Measurements from ENCODE around the gene TMEM191B.
"Not testable (repeated sequence)": the region's sequence is repeated elsewhere in the genome, so short reads cannot be mapped to it uniquely, and the experiment has no call there.

The TMEM191B gene

DNA sequence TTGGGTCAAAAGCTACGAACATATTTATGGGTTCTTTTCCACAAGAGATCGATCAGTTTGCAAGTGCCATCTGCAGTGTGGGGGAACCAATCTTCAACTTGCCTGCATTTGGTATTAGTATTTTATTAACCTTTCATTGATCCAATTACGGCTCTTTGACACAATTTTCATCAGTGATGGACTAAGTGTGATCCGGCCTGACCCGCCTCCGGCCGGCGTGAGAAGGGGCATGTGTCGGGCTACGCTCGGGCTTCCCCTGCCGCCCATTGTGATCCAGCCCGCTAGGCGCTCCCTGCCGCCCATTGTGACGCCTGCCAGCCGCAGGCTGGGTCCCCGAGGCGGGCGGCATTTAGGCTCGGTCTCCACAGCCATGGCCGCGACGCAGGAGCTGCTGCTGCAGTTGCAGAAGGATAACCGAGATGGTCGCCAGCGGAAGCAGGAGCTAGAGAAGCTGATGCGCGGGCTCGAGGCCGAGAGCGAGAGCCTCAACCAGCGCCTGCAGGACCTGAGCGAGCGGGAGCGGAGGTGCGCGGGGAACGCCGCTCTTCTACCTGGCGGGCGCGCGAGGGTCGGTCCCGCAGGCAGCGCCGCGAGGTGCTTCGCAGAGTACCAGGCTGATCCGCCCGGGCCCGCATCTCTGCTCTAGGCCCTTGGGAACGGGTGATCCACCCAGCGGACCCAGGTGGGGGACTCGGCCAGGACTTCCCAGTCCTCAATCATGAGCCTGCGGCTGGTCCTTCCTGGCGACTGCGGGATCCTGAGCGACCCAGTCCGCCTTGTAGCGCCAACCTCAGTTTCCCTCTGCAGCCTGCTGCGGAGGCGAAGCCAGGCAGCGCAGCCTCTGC is at the start of gene TMEM191B:
TMEM191B (plus strand) TSS at position 51 of the 845 bp plus-strand sequence; CDS start at position 230, 179 bp downstream.
- ATAC-seq = peak; percentile 3 to 6

DNA sequence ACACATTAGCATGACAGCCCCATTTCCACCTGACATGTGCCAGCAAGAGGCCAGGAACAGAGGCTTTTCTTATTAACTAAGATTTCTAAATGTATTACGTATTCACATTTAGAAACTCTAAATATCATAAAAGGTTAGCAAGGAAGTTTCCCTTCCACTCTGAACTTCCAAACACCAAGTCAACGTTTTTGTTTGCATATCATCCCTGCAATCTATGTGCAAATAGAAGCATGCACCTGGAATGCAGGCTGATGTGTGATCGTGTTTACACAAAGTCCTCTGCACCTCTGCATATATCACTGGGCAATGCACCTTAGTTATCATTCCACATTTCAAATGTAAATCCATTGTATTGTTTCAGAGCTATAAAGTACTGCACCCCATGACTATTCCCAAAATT is 31.4 kb upstream of the TMEM191B start:
- not testable (repeated sequence) for ATAC-seq

DNA sequence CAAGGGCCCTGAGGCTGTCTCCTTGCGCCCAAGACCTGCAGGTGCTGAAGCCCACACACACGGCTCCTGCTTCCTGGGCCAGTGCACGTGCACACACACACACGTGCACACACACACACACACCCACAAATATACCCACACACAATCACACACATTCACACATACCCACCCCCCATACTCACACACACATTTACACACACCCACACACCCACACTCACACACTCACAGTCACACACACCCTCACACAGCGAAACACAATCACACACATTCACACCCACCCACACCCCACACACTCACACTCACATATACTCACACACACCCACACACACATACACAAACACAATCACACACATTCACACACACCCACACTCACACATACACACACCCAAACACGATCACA is 16.3 kb upstream of the TMEM191B start:
- ATAC-seq = not testable (repeated sequence)

DNA sequence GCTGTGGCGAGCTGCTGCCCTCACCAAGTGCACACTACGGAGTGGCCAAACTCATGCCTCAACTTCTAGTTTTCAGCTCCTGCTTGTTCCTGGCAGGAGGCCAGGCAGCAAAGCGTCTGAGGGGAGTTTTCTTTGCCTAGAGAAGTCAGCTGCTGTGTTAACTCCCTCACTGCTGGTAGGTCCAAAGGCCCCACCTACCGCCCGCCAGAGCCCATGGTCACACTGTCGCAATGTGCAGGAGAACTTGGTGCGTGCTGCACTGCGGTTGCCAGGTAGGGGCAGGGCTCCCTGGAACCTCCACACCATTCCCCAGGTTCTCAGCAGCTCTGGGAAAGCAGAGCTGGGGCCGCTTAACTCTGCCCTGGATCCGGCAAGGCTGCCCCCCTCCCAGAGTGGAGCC is 15.2 kb upstream of the TMEM191B start:
- ATAC-seq = not testable (repeated sequence)

DNA sequence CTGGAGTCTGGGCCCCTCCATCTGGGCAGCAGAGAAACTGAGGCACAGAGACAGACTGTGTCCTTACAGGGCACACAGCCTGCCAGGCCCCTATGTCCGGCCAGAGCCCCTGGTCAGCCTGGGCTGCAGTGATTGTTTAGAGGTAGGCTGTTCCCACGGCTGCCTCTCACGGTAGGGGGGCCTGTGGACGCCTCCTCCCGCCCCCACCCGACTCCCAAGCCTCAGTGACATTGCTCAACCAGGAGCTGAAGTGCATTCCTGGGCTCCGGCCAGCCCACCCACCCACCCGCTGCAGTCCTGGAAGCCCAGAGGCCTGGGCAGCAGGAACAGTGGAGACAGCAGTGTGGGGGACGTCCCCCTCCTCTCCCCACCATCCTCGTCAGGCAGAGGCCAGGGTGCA is 14.1 kb upstream of the TMEM191B start:
- not testable (repeated sequence) for ATAC-seq

DNA sequence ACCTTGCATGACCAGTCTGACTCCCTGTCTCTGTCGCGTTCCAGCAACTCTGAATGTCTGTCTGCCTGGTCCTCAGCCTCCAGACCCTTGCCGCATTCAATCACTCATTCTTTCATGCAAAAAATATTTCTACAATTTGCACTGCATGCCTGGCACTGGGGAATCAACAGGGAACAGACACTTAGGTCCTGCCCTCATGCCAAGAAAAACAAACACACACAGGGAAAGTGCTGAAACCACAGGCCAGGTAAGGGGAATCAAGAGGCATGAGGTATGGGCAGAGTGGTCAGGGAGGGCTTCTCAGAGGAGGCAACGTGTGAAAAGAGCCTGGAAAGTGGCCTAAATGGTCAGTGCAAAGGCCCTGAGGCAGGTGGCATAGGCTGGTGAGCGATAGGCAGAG is 9.5 kb upstream of the TMEM191B start, which contains the start of gene GGTLC3:
GGTLC3 (minus strand) TSS at position 101 of the 400 bp plus-strand sequence. CDS start 264 bp downstream, outside the sequence.
- ATAC-seq = not testable (repeated sequence)

DNA sequence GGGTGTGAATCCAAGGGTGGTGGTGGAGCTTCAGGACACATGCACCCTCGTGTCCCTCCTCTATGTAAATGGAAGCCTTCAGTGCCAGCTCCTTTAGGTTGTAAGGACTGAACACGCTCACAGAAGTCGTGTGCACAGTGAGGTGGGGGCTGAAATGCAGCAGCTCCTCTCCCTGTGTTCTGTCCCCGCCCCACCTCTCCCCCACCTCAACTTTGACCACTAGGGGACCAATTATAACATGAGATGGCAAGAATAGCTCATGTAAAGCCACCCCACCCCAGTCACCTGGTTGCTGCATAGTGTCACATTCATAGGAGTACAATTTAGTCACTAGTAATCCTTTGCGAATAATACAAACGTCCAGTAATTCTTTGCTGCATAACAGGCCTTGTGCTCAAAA is 4.8 kb upstream of the TMEM191B start:
- ATAC-seq = not testable (repeated sequence)

DNA sequence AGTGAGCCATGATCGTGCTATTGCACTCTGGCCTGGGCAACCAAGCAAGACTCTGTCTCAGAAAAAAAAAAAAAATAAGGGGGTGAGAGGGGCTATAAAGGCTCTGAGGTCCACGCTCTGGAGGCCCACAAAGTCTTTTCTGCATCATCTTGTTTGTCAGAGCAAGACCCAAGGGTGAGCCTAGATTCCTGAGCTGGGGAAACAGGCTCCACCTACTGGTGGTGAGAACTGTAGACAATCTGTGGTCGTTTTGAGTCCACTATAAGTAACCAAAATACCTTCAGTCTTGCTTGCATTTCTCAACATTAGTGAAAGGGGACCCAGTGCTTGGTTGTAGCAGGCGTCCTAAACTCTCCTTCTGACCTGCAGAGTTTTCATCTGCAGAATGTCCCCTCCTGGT is 4.3 kb upstream of the TMEM191B start:
- not testable (repeated sequence) for ATAC-seq

DNA sequence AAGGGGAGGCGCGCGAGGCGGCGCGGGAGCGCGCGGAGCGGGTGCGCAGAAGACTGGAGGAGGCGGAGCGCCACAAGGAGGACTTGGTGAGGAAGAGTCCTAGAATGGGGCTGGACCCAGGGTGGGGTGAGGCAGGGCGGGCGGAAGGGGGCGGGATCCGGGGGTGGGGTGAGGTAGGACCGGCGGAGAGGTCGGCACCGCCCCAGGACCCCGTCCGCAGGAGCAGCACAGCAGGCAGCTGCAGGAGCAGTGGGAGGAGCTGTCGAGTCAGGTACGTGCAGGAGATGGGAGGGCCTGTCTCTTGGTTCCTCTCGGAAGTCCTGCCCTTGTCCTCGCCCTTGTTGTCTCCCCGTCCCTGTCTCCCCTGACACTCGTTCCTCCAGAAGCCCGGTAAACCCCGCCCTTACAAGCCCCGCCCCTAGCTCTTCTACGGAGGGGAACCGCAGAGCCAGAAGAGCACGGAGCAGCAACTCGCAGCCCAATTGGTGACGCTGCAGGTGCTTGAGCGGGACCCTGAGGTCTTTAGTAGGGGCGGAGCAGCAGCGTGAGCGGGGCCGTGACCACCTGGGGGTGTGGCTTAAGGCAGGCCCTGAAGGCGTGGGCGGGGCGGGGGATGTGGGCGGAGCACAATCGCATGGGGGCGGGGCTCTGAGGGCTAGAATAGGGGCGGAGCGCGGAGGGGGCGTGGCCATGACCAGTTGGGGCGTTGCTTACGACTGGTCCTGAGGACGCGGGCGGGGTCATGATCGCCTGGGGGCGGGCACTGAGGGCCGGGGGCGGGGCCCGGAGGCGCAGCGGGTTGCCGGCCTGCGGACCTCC is 1.2 kb downstream of the TMEM191B start:
- peak; percentile 80 to 81 for ATAC-seq

DNA sequence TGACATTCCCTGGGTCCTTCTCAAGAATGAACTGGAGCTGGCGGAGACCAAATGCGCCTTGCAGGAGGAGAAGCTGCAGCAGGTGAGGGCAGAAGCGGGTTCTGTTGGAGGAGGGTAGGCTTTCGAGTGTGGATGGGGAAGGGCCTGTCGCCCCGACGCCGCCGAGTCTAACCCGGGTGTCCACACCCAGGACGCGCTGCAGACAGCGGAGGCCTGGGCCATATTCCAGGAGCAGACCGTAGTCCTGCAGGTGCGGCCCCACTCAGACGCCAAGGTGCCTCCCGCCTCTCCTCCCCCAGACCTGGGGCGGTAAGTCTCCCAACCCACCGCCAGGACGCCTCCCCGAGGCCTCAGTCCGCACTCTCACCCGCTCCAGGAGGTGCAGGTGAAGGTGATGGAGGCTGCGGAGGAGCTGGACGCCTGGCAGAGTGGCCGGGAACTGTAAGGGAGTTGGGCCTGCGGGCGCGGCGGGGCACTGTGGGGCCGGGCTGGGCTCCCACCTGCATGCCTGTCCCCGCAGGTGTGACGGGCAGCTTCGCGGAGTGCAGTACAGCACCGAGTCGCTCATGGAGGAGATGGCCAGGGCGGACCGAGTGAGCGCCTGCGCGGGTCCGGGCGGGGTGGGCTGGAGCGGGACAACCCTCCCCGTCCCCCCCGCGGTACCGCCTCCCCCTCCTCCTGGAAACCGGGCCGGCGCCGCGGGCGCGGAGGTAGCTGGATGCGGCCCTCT is 2.0 kb downstream of the TMEM191B start:
- ATAC-seq = peak; percentile 3

DNA sequence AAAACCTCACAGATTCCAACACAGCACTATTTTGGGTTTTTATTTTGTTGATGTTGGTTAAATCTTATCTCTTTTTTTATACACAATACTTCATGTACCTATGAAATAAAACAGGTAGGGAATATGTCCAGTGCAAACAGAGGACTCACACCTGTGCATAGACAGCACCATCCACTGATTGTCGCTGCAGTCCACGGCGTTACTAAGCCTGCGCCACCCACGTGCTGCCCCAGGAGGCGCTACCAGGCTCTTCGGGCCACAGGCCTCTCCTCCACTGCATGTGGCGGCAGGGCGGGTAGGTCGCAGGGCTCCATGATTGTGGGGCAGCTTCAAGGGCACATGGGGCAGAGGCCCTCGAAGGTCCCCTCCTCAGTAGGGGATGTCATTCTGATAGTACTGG is 6.0 kb downstream of the TMEM191B start:
- not testable (repeated sequence) for ATAC-seq

DNA sequence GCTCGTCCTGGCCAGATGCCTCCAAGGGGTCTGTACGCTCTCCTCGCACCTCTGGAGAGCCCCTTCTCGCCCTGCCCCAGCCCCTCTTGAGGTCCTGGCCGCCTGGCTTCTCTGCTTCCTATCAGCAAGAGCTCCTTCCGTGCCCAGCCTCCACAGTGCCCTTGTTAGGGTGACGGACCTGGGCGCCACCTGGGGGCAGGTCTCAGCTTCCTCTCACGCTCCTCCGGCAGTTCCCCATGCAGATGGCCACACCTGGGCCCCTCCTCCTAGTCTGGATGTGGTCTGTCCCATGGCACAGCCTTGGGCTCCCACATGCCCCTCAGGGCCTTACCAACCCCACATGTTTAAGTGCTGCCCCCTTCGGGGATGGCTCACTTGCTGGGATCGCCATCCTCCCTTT is 6.7 kb downstream of the TMEM191B start:
- not testable (repeated sequence) for ATAC-seq

DNA sequence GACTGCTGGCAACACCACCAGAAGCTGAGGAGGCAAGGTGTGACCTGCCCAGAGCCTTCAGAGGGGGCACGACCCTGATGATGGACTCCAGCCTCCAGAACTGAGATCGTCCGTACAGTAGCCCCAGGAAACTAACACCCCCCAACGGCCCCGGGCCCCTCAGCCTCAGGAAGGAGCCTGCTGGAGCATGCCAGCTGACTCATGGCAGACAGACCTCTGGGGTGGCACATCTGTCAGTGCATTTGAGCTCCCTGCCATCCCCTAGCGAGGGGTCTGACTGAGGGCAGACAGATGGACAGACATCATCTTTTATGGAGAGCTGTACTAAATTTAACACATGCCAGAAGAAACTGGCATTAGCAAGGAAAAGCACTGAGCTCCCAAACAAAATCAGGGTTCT is 12.4 kb downstream of the TMEM191B start:
- not testable (repeated sequence) for ATAC-seq

DNA sequence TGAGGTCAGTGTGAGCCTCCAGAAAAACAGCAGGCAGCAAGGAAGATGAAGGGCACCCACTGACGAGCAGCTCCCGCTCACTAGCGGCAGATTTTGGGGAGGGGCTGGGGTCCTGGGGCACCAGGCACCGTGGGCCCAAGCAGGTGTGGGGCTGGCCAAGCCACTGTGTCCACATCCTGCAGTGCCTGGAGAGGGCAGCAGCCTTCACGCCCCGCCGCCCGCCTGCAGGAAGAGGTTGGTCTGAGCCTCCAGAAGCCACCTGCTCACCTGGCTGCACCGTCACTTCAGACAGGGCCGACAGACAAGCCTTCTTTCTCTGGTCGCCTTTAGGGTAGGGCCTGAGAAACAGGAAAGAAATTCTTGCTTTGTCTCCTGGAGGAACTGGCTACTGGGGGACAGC is 15.8 kb downstream of the TMEM191B start:
- not testable (repeated sequence) for ATAC-seq

DNA sequence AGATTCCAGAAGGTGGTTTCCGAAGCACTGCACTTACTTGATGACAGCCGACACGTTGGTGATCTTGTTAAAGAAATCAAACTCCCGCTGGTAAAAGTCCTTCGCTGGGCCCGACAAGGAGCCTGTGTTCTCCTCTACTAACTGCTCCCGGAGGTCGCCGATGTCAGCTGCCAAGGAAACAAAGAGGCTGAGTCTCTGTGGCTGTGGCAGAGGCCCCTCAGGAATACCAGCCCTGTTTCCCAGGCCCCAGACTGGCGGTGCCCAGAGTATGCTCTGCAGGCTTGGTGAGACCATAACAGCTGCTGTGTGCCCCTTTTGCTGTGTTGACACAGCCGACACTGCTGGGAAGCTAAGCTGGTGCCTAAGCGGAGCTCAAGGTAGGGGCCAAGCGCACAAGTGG is 17.0 kb downstream of the TMEM191B start:
- ATAC-seq = not testable (repeated sequence)

DNA sequence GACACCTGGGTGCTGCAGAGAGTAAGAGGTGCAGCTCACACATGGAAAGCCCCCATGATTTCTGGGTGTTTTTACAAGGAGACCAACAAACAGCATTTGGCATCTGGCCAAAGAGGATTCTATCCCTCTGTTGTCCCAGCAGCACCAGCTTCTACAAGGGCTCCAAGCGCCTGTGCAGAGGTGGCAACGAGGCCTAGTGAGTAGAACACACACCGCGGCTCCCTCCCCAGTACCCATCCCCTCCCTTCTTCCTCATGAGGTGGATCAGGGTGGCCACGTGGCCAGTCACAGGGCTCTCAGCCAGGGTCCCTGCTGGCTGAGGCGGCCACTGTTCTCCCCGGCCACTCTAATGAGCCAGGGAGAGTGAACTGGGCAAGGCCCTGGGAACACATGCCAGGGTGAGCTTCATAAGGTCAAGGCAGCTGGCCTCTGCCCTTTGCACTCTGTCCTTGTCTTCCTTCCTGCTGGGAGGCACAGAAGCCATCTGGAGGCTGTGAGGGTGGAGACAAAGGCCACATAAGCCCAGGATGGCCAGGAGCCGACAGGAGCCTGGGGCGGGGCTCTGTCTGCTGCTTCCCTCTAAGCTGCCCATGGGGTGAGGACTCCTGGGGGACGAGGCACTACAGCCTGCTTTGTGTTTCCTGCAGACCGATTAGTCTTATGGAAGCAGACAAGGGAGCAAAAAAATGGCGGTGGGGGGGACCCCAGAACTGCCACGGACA is 22.0 kb downstream of the TMEM191B start:
- not testable (repeated sequence) for ATAC-seq

DNA sequence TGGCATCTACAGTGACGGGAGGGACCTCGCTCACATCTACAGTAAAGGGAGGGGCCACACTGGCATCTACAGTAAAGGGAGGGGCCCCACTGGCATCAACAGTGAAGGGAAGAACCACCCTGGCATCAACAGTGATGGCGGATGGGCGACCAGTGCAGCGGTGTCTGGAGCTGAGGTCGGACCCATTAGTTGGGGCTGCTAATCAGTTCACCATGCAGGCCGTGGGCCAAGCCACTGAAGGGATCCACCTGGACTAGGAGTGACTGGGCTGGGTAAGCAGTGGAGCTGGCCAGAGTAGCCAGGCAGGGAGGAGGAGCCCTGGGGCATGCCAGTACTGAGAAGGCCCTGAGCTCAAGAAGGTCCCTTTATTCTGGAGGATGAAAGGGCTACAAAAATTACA is 23.4 kb downstream of the TMEM191B start:
- not testable (repeated sequence) for ATAC-seq

DNA sequence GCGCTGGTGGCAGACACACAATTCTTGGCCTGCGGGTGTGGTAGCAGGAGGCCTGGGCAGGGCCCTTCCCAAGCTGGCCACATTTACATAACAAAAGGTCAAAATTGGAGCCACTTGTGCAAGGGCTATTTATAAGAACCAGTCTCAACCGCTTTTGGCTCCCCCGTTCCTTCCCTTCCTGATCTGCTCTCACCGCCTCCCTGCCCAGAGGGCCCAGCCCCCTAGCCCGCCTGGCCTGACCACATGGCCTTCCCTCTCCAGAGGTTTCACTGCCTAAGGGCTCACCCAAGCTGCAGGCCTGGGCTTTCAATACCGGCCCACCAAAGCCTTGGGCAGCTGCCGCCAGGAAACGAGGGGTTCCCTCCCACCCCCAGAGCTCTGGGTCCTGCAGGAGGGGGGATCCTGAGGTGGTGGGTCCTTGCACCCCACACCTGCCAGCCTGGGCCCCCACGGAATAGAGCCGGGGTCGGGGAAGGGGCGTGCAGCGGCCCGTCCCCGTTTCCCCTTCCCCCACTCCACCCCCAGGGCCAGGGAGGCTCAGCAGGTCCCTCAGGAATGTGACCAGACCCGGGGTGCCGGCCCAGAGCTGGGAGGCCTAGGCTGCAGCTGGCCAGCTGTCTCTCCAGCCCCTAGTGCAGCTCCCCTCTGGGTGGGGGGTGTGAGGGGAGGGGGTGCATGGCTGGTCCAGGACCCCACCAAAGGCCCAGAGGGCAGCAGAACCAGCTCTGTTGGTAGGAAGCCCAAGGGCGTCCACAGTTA is 25.4 kb downstream of the TMEM191B start:
- ATAC-seq = not testable (repeated sequence)

DNA sequence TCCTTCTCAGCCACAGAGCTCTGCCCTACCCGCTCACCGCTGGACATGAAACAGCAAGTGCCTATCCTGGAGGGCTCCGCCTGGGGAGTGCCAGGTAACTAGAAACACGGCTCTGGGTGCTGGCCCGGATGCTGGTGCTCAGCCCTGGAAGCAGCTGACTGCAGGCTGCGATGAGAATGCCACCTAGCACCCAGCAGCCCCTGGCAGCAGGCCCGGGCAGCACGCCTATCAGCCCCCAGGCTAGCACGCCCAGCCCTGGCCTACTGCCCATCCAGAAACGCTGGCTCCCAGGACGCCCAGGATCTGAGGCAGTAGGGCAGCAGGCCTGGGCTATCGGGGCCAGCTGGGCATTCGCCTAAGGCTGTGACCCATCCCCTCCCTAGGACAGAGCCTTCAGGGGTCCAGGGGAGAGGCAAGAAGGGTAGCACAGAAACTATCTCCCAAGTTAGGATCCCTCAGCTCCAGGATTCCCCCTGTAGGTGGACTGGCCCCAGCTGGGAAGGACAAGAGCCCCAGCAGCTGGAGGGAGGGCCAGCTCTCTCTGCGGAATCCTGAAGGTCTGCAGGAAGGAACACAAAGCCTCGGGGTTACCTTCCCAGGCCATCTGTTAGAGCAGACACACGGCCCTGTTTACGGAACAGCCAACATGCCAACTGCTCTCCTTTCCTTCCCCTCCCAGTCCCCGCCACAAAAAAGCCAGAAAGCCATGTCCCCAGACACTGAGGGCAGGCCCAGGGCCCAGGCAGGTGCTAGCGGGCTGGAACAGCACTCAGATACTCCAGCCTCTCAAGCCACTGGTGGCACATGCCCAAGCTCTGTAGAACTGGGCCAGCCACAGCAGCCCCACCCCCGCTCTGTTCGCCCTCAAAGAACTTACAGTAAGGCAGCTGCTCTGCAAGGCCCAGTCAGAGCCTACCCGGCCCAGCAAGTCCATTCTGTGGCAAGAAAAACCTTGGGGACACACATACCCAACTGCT is 27.0 kb downstream of the TMEM191B start:
- ATAC-seq = not testable (repeated sequence)

DNA sequence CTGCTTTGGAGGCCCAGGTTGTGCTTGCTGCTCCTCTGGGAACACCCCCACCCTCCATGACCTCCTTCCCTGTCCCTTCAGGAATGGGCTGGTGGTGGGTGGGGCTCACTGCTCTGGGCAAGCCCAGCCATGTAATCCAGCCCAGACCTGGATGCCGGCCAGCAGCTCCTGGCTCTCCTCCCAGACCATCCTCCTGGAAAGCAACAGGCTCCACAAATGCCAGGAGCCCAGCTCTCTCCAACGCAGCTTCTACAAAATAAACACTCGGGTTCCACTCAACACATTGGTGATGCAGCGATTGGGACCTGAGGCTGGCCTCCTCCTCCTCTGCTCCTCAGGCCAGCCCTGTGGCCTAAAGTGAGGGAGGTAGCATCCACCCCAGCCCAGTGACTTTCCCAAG is 30.9 kb downstream of the TMEM191B start:
- not testable (repeated sequence) for ATAC-seq
